Neural crest cell (in vitro differentiated cells): ENCODE data around the gene PRSS50. TPM values are rescaled to one million over a fixed set of nuclear protein-coding genes. Genes with fewer than 3 reads are reported as not detected.
"Not testable (repeated sequence)": the region's sequence is repeated elsewhere in the genome, so short reads cannot be mapped to it uniquely, and the experiment has no call there.

Experiments
- DNase-seq: peaks from one replicate; pipeline ENCODE4 v3.0.0; 2021; ENCODE audit warnings: low read depth, mixed read lengths, low spot score
- H3K27ac Mint-ChIP-seq: one replicate; pipeline ENCODE4 v1.8.0; 2021; ENCODE audit warnings: mild to moderate bottlenecking, mixed read lengths; ENCODE audit not compliant: unreplicated experiment
- H3K27me3 Mint-ChIP-seq: 2 replicates; pipeline ENCODE4 v1.8.0; 2021; ENCODE audit warnings: low read depth, mild to moderate bottlenecking, mixed read lengths
- H3K36me3 Mint-ChIP-seq: 2 replicates; pipeline ENCODE4 v1.8.0; 2021; ENCODE audit warnings: low read depth, mild to moderate bottlenecking, mixed read lengths
- H3K4me1 Mint-ChIP-seq: 2 replicates; pipeline ENCODE4 v1.8.0; 2021; ENCODE audit warnings: mixed read lengths
- H3K4me3 Mint-ChIP-seq: one replicate; pipeline ENCODE4 v1.8.0; 2021; ENCODE audit warnings: mild to moderate bottlenecking, mixed read lengths
- H3K9me3 Mint-ChIP-seq: 2 replicates; pipeline ENCODE4 v1.8.0; 2021; ENCODE audit warnings: mixed read lengths
- CTCF ChIP-seq: fragments of 200-600 bp; sonication (generic); conservative IDR thresholded peaks from 2 replicates; pipeline ENCODE4 v1.5.0; 2021; ENCODE audit warnings: antibody characterized with exemption, mild to moderate bottlenecking
- total RNA-seq: library from RNA; stranded (reverse); gene quantifications from 2 replicates; pipeline ENCODE4 v1.2.1, GENCODE V29; 2021

Gene PRSS50
- total RNA-seq, 1 donor from 2014 or later = 0.35 TPM

- H3K4me3 Mint-ChIP-seq = no peak overlapping the region
- no peak overlapping the region for H3K27ac Mint-ChIP-seq
- no peak for DNase-seq
- H3K9me3 Mint-ChIP-seq = no peaks in the 10 kb centered on the region
- H3K27me3 Mint-ChIP-seq = peaks cover 10% of the 10 kb centered on the region
- TF ChIP-seq CTCF = no peak
- peaks cover 5% of the 10 kb centered on the region for H3K4me1 Mint-ChIP-seq
- no peaks in the 10 kb centered on the region for H3K36me3 Mint-ChIP-seq
Measured at GRCh38 chr3:46706771-46707582, 10.7 kb downstream of the PRSS50 start.

GRCh38 chr3:46705751-46706552 lies 11.7 kb downstream of the PRSS50 start:
- no peak for DNase-seq
- TF ChIP-seq CTCF = no peak
- H3K27ac Mint-ChIP-seq = peak overlapping the region; percentile 94

GRCh38 chr3:46705022-46705530 lies 12.6 kb downstream of the PRSS50 start:
- no peak overlapping the region for H3K4me3 Mint-ChIP-seq
- H3K27me3 Mint-ChIP-seq = peaks cover 15% of the 10 kb centered on the region
- TF ChIP-seq CTCF = peak; percentile 96
- no peak overlapping the region for H3K27ac Mint-ChIP-seq
- no peaks in the 10 kb centered on the region for H3K36me3 Mint-ChIP-seq
- DNase-seq = peak; percentile 79
- no peaks in the 10 kb centered on the region for H3K9me3 Mint-ChIP-seq
- H3K4me1 Mint-ChIP-seq = peaks cover 5% of the 10 kb centered on the region

More at GRCh38 chr3:46705751-46706552, 11.7 kb downstream of the PRSS50 start:
- peaks cover 15% of the 10 kb centered on the region for H3K27me3 Mint-ChIP-seq
- H3K4me3 Mint-ChIP-seq = no peak overlapping the region
- no peaks in the 10 kb centered on the region for H3K9me3 Mint-ChIP-seq
- no peaks in the 10 kb centered on the region for H3K36me3 Mint-ChIP-seq
- H3K4me1 Mint-ChIP-seq = peaks cover 1% of the 10 kb centered on the region

- H3K9me3 Mint-ChIP-seq, DNase-seq, H3K4me3 Mint-ChIP-seq, H3K4me1 Mint-ChIP-seq, H3K27ac Mint-ChIP-seq, H3K36me3 Mint-ChIP-seq: not testable (repeated sequence)
- H3K27me3 Mint-ChIP-seq = peaks cover 15% of the 10 kb centered on the region
Measured at GRCh38 chr3:46704346-46704745, 13.3 kb downstream of the PRSS50 start.

- H3K9me3 Mint-ChIP-seq = no peaks in the 10 kb centered on the region
- TF ChIP-seq CTCF = no peak
- no peak for DNase-seq
- no peaks in the 10 kb centered on the region for H3K36me3 Mint-ChIP-seq
- H3K4me3 Mint-ChIP-seq = no peak overlapping the region
- H3K4me1 Mint-ChIP-seq = peaks cover 10% of the 10 kb centered on the region
- no peak overlapping the region for H3K27ac Mint-ChIP-seq
- H3K27me3 Mint-ChIP-seq = peaks cover 15% of the 10 kb centered on the region
Measured at GRCh38 chr3:46703013-46703520, 14.6 kb downstream of the PRSS50 start.
